ENCODE data around the gene DIP2B.
"Not testable (repeated sequence)": the region's sequence is repeated elsewhere in the genome, so short reads cannot be mapped to it uniquely, and the experiment has no call there.

The DIP2B gene

GRCh38 chr12:50677858-50678257, 173.1 kb downstream of the DIP2B start:
- TF ChIP-seq CTCF (IDR thresholded peaks at IDR 0.05; ENCODE audit: low read depth, low read length) (no peak), MYC (IDR thresholded peaks at IDR 0.05; ENCODE audit: low read depth, low read length) (no peak)
- no peak overlapping the region for H3K4me3 ChIP-seq (ENCODE audit: low read depth, low read length)
- DNase-seq (ENCODE audit: low read depth), result no peak

GRCh38 chr12:50678650-50679365, 174.0 kb downstream of the DIP2B start:
- no peak for DNase-seq (ENCODE audit: low read depth)
- H3K4me3 ChIP-seq (ENCODE audit: low read depth, low read length), result no peak overlapping the region
- TF ChIP-seq MAX (IDR thresholded peaks at IDR 0.05; ENCODE audit: low read depth, low read length) (no peak), POLR2A (IDR thresholded peaks at IDR 0.05; ENCODE audit: extremely low read depth, insufficient read length) (no peak), MYC (IDR thresholded peaks at IDR 0.05; ENCODE audit: low read depth, low read length) (no peak)

GRCh38 chr12:50679612-50680011, 174.8 kb downstream of the DIP2B start:
- DNase-seq (ENCODE audit: low read depth), result no peak
- H3K4me3 ChIP-seq (ENCODE audit: low read depth, low read length), result no peak overlapping the region
- TF ChIP-seq CTCF (IDR thresholded peaks at IDR 0.05; ENCODE audit: low read depth, low read length) (no peak), POLR2A (IDR thresholded peaks at IDR 0.05; ENCODE audit: extremely low read depth, insufficient read length) (no peak), MAX (IDR thresholded peaks at IDR 0.05; ENCODE audit: low read depth, low read length) (no peak), MYC (IDR thresholded peaks at IDR 0.05; ENCODE audit: low read depth, low read length) (no peak)

- not testable (repeated sequence) for H3K4me3 ChIP-seq (ENCODE audit: low read depth, low read length); DNase-seq (ENCODE audit: low read depth)
Measured at GRCh38 chr12:50681064-50681463, 176.3 kb downstream of the DIP2B start.

GRCh38 chr12:50685641-50686040, 180.9 kb downstream of the DIP2B start:
- TF ChIP-seq CTCF (IDR thresholded peaks at IDR 0.05; ENCODE audit: low read depth, low read length) (no peak), MAX (IDR thresholded peaks at IDR 0.05; ENCODE audit: low read depth, low read length) (no peak), POLR2A (IDR thresholded peaks at IDR 0.05; ENCODE audit: extremely low read depth, insufficient read length) (no peak), MYC (IDR thresholded peaks at IDR 0.05; ENCODE audit: low read depth, low read length) (no peak)
- no peak for DNase-seq (ENCODE audit: low read depth)
- H3K4me3 ChIP-seq (ENCODE audit: low read depth, low read length), result no peak overlapping the region

GRCh38 chr12:50686406-50686805, 181.6 kb downstream of the DIP2B start:
- no peak for DNase-seq (ENCODE audit: low read depth)
- H3K4me3 ChIP-seq (ENCODE audit: low read depth, low read length), result no peak overlapping the region
- TF ChIP-seq MAX (IDR thresholded peaks at IDR 0.05; ENCODE audit: low read depth, low read length) (no peak), MYC (IDR thresholded peaks at IDR 0.05; ENCODE audit: low read depth, low read length) (no peak), POLR2A (IDR thresholded peaks at IDR 0.05; ENCODE audit: extremely low read depth, insufficient read length) (no peak), CTCF (IDR thresholded peaks at IDR 0.05; ENCODE audit: low read depth, low read length) (no peak)

- TF ChIP-seq CTCF (IDR thresholded peaks at IDR 0.05; ENCODE audit: low read depth, low read length) (no peak), MYC (IDR thresholded peaks at IDR 0.05; ENCODE audit: low read depth, low read length) (no peak), POLR2A (IDR thresholded peaks at IDR 0.05; ENCODE audit: extremely low read depth, insufficient read length) (no peak), MAX (IDR thresholded peaks at IDR 0.05; ENCODE audit: low read depth, low read length) (no peak)
- H3K4me3 ChIP-seq (ENCODE audit: low read depth, low read length), result no peak overlapping the region
- no peak for DNase-seq (ENCODE audit: low read depth)
Measured at GRCh38 chr12:50686976-50687375, 182.2 kb downstream of the DIP2B start.

Measured in NB4 (cell line).